HG02981 (cell line): ENCODE results near the gene PARVA.

Source experiments
- ATAC-seq: cut with Tn5 transposase; IDR thresholded peaks from one replicate; pipeline ENCODE4 v1.9.1; 2021; ENCODE audit warnings: mild to moderate bottlenecking, moderate library complexity; ENCODE audit not compliant: unreplicated experiment

Gene PARVA

DNA sequence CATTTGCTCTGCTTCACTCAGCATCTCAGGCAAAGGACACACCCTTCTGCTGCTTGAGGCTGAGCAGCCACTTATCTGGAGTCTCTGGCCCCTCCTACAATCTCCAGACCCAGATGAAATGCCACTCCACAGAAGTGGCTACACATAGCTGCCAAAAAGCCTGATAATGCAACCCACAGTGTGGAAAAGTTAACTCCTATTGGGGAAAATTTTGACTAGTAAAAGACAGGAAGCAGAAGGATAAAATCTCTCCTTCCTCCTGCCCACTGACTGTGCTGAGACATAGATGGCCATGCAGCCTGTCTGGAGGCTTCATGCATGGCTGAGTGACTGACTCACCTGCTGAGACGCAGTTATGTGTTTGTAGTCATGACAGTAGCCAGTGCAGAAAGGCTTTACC lies 204.6 kb downstream of the PARVA start:
- no peak for ATAC-seq
